NK-92 (cell line): ENCODE results near the gene ULK1.

ENCODE experiments used
- DNase-seq: peaks from one replicate; lab custom pipeline; 2025; ENCODE audit not compliant: unreplicated experiment; lab: John Stamatoyannopoulos, UW

Gene ULK1

DNA sequence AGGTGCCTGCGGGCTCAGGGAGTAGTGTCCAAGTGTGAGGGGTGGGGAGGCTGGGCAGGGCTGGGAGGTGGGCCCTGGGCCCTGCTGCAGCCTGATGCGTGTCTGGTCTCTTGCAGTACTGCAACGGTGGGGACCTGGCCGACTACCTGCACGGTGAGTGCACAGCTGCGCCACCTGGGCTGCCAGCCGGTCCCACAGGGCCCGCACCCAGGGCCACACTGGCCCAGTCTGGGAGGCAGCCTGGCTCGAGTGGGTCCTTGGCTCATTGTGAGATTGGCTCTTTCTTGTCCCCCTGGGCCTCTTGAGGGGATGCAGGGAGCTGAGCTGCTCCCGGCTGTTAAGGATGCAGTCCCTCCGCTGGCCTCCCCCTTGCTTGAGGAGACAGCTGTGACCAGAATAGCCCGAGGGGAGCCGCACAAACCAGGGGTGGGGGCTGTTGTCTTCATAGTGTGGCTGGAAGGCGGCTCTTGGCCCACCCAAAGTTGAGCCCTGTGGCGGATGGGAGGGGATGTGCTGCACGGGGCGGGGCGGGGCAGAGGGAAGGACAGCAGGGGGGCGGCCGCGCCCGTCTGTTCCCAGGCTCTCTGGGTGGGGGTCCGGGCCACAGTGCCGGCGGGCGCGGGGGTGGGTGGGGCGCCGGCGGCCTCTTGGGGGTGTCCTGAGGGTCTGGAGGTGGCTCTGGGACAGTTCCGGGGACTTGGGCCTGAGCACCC is 13.1 kb downstream of the ULK1 start:
- DNase-seq, result no peak

DNA sequence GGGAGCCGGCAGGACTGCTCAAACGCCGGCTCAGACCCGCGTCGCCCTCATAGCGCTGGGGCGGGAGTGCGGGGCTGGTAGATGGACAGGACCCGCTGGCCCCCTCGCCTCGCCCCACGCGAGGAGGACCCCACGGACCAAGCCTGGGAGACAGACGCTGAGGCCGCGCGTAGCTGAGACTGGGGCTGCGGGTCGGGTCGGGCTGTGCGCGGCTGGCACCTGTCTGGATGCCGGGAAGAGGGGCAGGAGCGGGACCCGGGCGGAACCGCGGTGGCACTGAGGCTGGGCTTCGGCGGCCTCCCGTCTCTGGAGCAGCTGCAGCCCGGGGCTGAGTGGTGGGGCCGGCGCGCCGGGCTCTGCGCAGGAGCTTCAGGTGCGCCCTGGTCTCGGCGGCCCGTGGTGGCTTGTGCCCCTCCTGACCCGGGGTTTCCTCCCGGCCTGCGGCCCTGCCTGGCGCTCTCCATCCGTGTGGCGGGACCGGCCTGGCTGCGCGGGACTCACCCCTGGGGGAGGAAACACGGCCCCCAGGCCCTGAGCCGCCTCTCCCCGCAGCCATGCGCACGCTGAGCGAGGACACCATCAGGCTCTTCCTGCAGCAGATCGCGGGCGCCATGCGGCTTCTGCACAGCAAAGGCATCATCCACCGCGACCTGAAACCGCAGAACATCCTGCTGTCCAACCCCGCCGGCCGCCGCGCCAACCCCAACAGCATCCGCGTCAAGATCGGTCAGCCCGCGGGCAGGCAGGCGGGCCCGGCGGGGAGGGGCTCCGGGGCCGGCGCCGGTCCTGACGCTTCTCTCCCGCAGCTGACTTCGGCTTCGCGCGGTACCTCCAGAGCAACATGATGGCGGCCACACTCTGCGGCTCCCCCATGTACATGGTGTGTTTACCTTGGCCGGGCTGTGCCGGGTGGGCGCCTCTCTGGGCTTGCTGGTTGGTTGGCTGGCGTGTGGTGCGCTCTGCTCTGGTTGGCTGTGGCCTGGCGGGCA is 14.0 kb downstream of the ULK1 start:
- no peak for DNase-seq

DNA sequence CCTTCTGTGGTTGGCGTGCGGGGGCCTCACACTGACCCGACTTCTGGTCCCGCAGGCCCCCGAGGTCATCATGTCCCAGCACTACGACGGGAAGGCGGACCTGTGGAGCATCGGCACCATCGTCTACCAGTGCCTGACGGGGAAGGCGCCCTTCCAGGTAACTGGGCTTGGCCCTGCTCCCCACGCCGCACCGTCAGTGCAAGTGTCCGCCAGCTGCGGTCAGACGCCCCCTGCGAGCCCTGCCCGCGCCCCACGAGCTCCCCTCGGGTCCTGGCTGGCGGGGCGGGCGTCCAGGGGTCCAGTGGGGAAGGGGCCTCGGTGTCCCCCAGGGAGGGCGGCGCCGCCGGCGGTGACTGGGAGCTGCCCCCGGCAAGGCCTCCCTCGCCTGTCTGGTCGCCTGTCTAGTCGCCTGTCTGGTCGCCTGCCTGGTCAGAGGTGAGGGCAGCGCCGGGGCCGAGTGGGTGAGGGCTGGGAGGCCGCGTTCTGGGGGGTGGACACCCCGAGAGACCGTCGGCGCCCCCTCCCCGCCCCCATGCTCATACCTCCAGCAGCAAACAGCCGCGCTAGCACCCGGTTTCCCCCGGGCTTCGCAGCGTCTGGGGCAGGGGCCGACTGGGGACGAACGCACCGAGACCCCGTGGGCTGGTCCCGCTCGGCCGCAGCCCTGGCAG is 14.8 kb downstream of the ULK1 start:
- DNase-seq, result no peak

DNA sequence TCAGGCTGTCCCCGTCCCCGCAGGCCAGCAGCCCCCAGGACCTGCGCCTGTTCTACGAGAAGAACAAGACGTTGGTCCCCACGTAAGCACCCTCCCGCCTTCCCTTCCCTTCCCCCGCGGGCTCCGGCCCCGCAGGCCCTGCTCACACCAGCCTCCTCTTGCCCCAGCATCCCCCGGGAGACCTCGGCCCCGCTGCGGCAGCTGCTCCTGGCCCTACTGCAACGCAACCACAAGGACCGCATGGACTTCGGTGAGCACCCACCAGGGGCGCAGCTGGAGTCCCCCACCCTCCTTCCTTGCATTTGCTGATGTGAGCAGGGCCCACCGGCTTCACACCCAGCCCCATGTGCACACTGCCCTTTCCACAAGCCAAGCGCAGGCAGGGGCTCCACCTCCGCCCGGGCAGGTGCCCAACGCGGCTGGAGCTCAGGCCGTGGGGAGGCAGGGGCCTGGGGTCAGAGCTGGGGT is 15.4 kb downstream of the ULK1 start:
- no peak for DNase-seq

DNA sequence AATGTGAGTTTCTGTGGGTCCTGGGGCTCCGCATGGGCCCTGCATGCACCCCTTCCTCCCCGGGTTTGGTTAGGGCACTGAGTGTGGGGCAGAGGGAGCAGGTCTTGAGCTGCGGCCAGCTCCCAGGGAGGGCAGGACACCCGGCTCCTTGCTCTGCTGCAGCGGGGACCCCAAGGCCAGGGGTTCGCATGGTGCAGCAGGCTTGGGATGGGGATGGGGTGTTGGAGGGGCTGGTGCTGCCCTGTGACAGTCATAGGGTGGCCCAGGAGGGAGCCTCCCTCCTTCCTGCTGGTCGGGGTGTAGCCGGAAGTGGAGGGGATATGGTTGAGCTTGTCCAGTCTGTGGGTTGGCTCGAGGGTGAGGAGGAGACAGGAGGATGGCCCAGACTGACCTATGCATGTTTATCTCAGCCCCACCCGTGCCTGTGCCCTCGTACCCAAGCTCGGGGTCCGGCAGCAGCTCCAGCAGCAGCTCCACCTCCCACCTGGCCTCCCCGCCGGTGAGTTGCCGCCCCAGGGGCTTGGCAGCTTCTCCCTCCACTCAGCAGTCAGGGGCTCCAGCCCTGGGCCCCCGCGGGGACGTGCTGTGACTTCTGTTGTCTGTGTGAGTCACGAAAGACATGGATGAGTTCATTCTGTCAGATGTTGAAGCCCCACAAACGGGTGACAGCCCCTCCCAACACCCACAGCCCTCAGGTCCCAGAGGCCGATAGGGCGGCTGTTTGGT is 16.0 kb downstream of the ULK1 start:
- no peak for DNase-seq

DNA sequence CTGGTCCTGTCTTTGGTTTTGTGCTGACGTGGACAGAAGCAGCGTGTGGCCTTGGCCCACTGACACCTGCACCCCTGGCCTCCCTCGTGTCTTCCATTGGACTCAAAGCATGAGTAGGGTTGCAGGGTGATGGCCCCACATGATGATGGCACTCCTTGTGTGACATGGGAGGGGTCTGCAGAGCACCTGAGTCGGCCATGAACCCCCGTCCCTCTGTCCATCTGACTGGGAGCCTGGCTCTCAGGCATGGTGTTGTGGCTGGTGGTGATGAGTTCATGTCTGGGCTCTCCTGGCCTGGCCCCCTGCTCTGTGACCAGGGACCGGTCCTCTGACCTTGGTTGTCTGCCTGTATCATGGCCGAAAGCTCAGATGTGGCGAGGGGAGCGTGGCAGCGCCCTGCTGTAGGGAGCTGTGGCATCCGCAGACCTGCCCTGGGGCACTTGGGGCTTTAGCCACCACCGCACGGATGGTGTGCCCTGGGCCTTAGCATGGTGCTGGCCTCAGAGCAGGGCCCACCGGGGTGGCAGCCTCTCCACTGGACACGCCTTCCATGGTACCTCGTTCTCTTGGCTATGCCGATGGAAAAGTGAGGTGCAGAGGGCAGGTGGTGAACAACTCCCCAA is 16.7 kb downstream of the ULK1 start:
- DNase-seq, result no peak

DNA sequence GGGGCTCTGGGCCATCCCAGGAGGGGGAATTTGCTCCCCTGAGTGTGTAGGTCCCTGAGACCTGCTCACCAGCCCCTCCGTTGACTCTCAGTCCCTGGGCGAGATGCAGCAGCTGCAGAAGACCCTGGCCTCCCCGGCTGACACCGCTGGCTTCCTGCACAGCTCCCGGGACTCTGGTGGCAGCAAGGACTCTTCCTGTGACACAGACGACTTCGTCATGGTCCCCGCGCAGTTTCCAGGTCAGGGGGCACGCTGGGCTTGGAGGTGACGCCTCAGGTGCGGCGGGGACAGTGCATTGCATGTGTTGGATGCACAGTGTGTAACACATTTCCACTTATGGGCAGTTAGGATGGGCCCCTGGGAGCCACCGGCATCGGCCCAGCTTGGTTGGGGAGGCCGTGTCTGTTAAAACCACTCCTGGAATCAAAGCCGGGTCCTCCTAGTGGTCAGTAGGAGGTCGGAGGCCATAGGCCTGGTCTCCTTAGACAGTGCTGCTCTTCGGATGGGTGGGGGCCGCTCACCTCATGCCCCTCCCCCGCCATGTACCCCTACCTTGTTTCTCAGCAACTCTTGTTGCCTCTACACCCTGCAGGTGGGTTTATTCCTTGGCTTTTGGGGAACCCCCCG is 17.5 kb downstream of the ULK1 start:
- DNase-seq, result no peak

DNA sequence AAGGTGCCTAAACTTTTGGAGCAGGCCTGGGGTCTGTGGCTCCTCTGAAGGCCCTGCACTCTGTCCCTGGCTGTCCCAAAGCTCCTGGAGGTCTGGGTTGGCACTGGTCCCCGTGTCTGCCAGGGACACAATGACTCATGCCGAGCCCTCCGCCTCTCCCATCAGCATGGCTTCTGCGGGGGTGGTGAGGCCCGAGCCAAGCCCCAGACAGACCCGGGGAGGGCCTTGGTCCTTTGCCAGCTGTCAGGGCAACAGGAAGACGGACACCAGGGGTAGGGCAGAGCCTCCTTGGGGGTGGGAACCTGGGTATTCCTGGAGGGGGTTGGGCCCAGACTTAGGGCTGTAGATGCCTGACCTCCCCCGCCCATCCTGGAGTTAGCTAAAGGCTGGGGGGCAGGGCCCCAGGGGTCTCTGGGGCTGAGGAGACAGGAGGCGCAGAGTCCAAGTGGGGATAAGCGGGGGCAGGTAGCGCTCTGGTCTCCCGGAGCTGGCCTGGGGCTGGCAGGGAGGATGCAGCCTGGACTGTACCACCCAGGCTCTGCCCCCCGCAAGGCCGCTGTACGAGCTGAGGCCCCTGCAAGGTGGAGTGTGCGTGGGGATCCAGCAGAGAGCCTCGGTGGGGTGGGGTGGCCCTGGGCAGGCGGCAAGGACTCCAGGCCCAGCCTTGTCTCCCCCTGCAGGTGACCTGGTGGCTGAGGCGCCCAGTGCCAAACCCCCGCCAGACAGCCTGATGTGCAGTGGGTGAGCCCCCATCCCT is 18.3 kb downstream of the ULK1 start:
- no peak for DNase-seq

DNA sequence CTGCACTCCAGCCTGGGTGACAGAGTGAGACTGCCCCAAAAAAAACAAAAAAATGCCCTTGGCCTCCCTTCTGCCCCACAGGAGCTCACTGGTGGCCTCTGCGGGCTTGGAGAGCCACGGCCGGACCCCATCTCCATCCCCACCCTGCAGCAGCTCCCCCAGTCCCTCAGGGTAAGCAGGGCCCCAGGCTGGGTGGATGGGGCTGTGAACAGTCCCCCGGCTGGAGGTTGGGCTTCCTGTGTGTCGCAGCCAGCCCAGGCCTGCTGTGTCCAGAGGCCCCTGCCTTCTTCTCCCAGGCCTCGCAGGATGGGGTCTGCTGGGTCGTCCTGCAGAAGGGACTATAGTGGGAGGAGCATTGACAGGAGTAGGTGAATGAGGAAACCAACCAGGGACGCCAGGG is 19.2 kb downstream of the ULK1 start:
- no peak for DNase-seq

DNA sequence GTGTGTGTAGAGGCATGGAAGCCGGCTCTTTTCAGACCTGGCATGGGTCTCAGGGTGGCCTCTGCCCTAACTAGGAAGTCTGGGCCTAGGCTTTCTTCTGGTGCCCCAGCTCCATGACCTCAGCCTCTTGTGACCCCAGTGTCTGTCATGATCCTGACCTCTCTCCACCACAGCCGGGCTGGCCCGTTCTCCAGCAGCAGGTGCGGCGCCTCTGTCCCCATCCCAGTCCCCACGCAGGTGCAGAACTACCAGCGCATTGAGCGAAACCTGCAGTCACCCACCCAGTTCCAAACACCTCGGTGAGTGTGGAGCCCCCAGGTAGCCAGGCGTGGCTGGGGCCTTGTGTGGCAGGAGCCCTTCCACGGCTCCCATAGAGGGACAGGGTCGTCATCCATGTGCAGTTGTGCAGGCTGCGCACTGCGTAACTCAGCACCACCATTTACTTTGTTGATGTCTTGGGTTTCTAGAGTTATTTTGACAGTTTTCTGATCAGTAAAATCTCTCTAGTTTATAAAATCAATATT is 19.8 kb downstream of the ULK1 start:
- no peak for DNase-seq

DNA sequence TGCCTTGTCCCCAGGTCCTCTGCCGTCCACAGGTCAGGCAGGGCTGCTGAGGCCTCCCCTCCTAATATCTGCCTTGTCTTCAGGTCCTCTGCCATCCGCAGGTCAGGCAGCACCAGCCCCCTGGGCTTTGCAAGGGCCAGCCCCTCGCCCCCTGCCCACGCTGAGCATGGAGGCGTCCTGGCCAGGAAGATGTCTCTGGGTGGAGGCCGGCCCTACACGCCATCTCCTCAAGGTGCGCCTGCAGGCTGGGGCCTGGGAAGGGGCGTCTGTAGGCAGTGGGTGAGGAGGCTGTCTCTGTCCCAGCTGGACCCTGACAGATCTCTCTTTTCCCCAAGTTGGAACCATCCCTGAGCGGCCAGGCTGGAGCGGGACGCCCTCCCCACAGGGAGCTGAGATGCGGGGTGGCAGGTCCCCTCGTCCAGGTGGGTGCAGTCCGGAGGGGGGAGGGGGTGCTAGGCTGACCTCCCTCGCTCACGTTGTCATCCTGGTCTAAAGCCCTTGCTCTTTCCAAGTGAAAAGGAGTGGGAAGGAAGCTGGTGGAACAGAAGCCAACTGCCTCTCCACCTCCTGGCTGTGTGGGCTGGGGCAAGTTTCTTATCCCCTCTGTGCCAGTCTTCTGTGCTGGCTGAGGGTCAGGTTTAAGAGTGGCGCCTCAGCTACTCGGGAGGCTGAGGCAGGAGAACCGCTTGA is 20.7 kb downstream of the ULK1 start:
- DNase-seq, result no peak

DNA sequence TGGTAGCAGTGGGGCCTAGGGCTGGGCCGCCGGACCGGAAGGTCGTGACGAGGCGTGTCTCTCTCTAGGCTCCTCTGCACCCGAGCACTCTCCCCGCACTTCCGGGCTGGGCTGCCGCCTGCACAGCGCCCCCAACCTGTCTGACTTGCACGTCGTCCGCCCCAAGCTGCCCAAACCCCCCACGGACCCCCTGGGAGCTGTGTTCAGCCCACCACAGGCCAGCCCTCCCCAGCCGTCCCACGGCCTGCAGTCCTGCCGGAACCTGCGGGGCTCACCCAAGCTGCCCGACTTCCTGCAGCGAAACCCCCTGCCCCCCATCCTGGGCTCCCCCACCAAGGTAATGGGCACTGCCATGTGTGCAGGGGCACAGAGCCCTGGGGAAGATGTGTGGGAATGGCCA is 21.4 kb downstream of the ULK1 start:
- DNase-seq, result no peak

DNA sequence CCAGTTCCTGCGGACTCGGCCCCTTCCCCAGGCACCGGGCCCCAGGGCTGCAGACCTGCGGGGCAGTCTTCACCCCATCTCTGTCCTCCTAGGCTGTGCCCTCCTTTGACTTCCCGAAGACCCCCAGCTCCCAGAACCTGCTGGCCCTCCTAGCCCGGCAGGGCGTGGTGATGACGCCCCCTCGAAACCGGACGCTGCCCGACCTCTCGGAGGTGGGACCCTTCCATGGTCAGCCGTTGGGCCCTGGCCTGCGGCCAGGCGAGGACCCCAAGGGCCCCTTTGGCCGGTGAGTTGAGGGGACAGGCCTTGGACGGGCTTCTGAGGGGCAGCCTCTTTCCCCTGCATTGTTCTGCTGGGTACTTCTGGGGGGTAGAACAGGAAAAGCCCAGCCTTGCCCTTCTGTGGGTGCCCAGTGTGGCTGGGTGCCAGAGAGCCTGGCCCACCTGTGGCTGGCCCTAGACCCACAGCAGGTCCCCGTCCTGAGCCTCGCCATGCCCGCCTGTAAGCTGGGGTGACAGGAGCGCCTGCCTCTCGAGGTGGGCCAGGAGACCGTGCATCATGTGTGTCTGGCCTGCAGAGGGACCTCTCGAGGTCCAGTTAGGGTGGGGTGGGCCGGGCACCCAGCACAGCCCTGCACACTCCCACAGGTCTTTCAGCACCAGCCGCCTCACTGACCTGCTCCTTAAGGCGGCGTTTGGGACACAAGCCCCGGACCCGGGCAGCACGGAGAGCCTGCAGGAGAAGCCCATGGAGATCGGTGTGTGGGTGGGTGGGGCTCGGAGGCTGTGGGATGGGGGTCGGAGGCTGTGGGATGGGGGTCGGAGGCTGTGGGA is 22.1 kb downstream of the ULK1 start:
- no peak for DNase-seq

DNA sequence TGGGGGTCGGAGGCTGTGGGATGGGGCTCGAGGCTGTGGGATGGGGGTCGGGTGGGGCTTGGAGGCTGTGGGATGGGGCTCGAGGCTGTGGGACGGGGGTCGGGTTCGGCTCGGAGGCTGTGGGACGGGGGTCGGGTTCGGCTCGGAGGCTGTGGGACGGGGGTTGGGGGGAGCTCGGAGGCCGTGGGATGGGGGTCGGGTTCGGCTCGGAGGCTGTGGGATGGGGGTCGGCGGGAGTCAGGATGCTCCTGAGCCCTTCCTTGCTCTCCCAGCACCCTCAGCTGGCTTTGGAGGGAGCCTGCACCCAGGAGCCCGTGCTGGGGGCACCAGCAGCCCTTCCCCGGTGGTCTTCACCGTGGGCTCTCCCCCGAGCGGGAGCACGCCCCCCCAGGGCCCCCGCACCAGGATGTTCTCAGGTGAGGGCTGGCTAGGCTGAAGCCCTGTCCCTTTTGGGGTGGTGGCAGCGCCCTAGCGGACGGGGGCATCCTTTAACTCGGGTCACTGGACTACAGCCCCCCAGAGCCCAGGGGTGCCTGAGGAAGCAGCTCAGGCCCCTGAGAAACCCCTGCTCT is 22.8 kb downstream of the ULK1 start:
- DNase-seq, result no peak

DNA sequence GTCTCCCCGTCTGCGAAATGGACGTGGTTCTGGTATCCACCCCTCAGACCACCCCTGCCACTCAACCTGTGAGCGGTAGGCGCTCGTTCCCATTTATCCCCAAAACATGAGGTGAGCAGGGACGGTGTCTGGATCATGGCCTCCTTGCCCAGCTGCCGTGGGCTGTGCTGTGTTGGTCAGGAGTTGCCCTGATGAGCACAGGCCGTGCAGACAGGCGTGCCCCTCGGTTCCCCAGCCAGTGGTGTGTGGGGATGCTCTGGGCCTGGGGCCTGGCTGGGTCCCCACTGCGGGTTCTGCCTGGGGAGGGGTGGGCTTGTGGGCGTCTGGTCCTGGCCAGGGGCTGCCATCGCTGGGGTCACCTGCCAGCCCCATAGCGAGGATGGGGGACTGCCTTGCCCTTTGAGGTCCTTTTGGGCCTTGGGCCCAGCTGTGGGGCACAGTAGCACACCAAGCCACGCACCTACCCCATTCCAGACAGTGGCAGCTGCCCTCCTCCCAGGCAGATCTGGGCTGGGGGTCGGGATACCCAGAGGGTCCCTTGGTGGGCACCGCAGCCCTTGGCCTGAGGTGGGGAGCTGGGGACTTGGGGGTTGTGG is 23.4 kb downstream of the ULK1 start:
- DNase-seq, result no peak

DNA sequence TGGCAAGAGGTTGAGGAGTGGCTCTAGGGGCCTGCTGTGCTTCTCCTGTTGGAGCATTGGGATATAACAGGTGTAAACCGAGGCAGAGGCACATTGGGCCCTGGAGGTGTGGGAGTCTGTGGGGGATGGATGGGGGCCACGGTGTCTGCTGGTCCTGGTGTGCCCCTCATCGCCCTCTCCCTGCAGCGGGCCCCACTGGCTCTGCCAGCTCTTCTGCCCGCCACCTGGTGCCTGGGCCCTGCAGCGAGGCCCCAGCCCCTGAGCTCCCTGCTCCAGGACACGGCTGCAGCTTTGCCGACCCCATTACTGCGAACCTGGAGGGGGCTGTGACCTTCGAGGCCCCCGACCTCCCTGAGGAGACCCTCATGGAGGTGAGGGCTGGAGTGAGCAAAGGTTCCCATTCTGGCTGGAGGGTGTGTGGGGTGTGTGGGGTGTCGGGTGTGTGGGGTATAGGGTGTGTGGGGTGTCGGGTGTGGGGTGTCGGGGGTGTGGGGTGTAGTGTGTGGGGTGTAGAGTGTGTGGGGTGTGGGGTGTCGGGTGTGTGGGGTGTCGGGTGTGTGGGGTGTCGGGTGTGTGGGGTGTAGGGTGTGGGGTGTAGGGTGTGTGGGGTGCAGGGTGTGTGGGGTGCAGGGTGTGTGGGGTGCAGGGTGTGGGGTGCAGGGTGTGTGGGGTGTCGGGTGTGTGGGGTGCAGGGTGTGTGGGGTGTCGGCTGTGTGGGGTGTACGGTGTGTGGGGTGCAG is 24.1 kb downstream of the ULK1 start:
- no peak for DNase-seq
